ENCODE measurements around the gene SH2D2A. TPM values are rescaled to one million over a fixed set of nuclear protein-coding genes. Genes with fewer than 3 reads are reported as not detected.

The SH2D2A gene
- total RNA-seq, 2 donors from 2014 or later: 129 to 137 TPM

GRCh38 chr1:156857532-156857931 is 40.9 kb upstream of the SH2D2A start:
- peaks cover 6% of the 10 kb centered on the region for H3K36me3 Mint-ChIP-seq (ENCODE audit: low read depth)
- peaks cover 58% of the 10 kb centered on the region for H3K27me3 Mint-ChIP-seq
- ATAC-seq (no peak), DNase-seq (no peak)
- peaks cover 28% of the 10 kb centered on the region for H3K4me1 Mint-ChIP-seq
- no peak overlapping the region for H3K27ac Mint-ChIP-seq
- H3K4me3 Mint-ChIP-seq: no peak overlapping the region
- no peaks in the 10 kb centered on the region for H3K9me3 ChIP-seq (ENCODE audit: control insufficient read depth, low read length, poor library complexity, severe bottlenecking)

GRCh38 chr1:156856282-156856785 is 39.7 kb upstream of the SH2D2A start:
- DNase-seq: no peak
- Mint-ChIP-seq H3K27ac (no peak overlapping the region), H3K27me3 (peaks cover 48% of the 10 kb centered on the region), H3K4me3 (no peak overlapping the region), H3K36me3 (ENCODE audit: low read depth) (peaks cover 6% of the 10 kb centered on the region), H3K4me1 (peaks cover 25% of the 10 kb centered on the region)
- no peaks in the 10 kb centered on the region for H3K9me3 ChIP-seq (ENCODE audit: control insufficient read depth, low read length, poor library complexity, severe bottlenecking)
- no peak for ATAC-seq

GRCh38 chr1:156854634-156855033 is 38.0 kb upstream of the SH2D2A start:
- peaks cover 38% of the 10 kb centered on the region for H3K27me3 Mint-ChIP-seq
- no peaks in the 10 kb centered on the region for H3K9me3 ChIP-seq (ENCODE audit: control insufficient read depth, low read length, poor library complexity, severe bottlenecking)
- H3K36me3 Mint-ChIP-seq (ENCODE audit: low read depth): peaks cover 6% of the 10 kb centered on the region
- ATAC-seq: no peak
- no peak overlapping the region for H3K27ac Mint-ChIP-seq
- peaks cover 16% of the 10 kb centered on the region for H3K4me1 Mint-ChIP-seq
- H3K4me3 Mint-ChIP-seq: no peak overlapping the region
- DNase-seq: no peak

GRCh38 chr1:156853761-156854160 is 37.1 kb upstream of the SH2D2A start:
- Mint-ChIP-seq H3K4me3 (no peak overlapping the region), H3K27me3 (peaks cover 34% of the 10 kb centered on the region), H3K4me1 (peaks cover 15% of the 10 kb centered on the region), H3K36me3 (ENCODE audit: low read depth) (peaks cover 6% of the 10 kb centered on the region), H3K27ac (no peak overlapping the region)
- H3K9me3 ChIP-seq (ENCODE audit: control insufficient read depth, low read length, poor library complexity, severe bottlenecking): no peaks in the 10 kb centered on the region
- ATAC-seq (no peak), DNase-seq (no peak)

- DNase-seq (no peak), ATAC-seq (no peak)
- Mint-ChIP-seq H3K4me1 (peaks cover 18% of the 10 kb centered on the region), H3K27me3 (peaks cover 27% of the 10 kb centered on the region), H3K4me3 (no peak overlapping the region), H3K36me3 (ENCODE audit: low read depth) (peaks cover 4% of the 10 kb centered on the region), H3K27ac (no peak overlapping the region)
- H3K9me3 ChIP-seq (ENCODE audit: control insufficient read depth, low read length, poor library complexity, severe bottlenecking): no peaks in the 10 kb centered on the region
Observed at GRCh38 chr1:156852418-156852874, 35.8 kb upstream of the SH2D2A start.

GRCh38 chr1:156851779-156852417 is 35.2 kb upstream of the SH2D2A start:
- no peak for ATAC-seq
- Mint-ChIP-seq H3K4me1 (peaks cover 18% of the 10 kb centered on the region), H3K4me3 (no peak overlapping the region), H3K27ac (no peak overlapping the region), H3K36me3 (ENCODE audit: low read depth) (peaks cover 4% of the 10 kb centered on the region), H3K27me3 (peaks cover 27% of the 10 kb centered on the region)
- H3K9me3 ChIP-seq (ENCODE audit: control insufficient read depth, low read length, poor library complexity, severe bottlenecking): no peaks in the 10 kb centered on the region
- no peak for DNase-seq

GRCh38 chr1:156849151-156849496 is 32.5 kb upstream of the SH2D2A start:
- H3K4me1 Mint-ChIP-seq: peaks cover 20% of the 10 kb centered on the region
- H3K36me3 Mint-ChIP-seq (ENCODE audit: low read depth): no peaks in the 10 kb centered on the region
- ATAC-seq (no peak), DNase-seq (no peak)
- H3K4me3 Mint-ChIP-seq: peak overlapping the region; percentile 76
- no peak overlapping the region for H3K27ac Mint-ChIP-seq
- peaks cover 32% of the 10 kb centered on the region for H3K27me3 Mint-ChIP-seq
- no peaks in the 10 kb centered on the region for H3K9me3 ChIP-seq (ENCODE audit: control insufficient read depth, low read length, poor library complexity, severe bottlenecking)

GRCh38 chr1:156848461-156849150 is 32.0 kb upstream of the SH2D2A start:
- H3K4me3 Mint-ChIP-seq: peak overlapping the region; percentile 76
- peaks cover 33% of the 10 kb centered on the region for H3K27me3 Mint-ChIP-seq
- DNase-seq: peak; percentile 44 to 60 (median 58)
- H3K27ac Mint-ChIP-seq: no peak overlapping the region
- ATAC-seq: peak; percentile 86
- no peaks in the 10 kb centered on the region for H3K36me3 Mint-ChIP-seq (ENCODE audit: low read depth)
- H3K9me3 ChIP-seq (ENCODE audit: control insufficient read depth, low read length, poor library complexity, severe bottlenecking): no peaks in the 10 kb centered on the region
- H3K4me1 Mint-ChIP-seq: peaks cover 23% of the 10 kb centered on the region

GRCh38 chr1:156847591-156848460 is 31.2 kb upstream of the SH2D2A start:
- H3K27ac Mint-ChIP-seq: no peak overlapping the region
- H3K4me3 Mint-ChIP-seq: peak overlapping the region; percentile 45

GRCh38 chr1:156846643-156847042 is 30.0 kb upstream of the SH2D2A start:
- H3K4me1 Mint-ChIP-seq: peaks cover 21% of the 10 kb centered on the region
- ATAC-seq (no peak), DNase-seq (no peak)
- peaks cover 6% of the 10 kb centered on the region for H3K36me3 Mint-ChIP-seq (ENCODE audit: low read depth)
- H3K4me3 Mint-ChIP-seq: no peak overlapping the region
- H3K9me3 ChIP-seq (ENCODE audit: control insufficient read depth, low read length, poor library complexity, severe bottlenecking): no peaks in the 10 kb centered on the region
- H3K27ac Mint-ChIP-seq: no peak overlapping the region
- peaks cover 37% of the 10 kb centered on the region for H3K27me3 Mint-ChIP-seq

More at GRCh38 chr1:156847591-156848460, 31.2 kb upstream of the SH2D2A start:
- peaks cover 2% of the 10 kb centered on the region for H3K36me3 Mint-ChIP-seq (ENCODE audit: low read depth)
- DNase-seq (no peak), ATAC-seq (no peak)
- peaks cover 30% of the 10 kb centered on the region for H3K27me3 Mint-ChIP-seq
- no peaks in the 10 kb centered on the region for H3K9me3 ChIP-seq (ENCODE audit: control insufficient read depth, low read length, poor library complexity, severe bottlenecking)
- H3K4me1 Mint-ChIP-seq: peaks cover 22% of the 10 kb centered on the region

- Mint-ChIP-seq H3K36me3 (ENCODE audit: low read depth) (peaks cover 6% of the 10 kb centered on the region), H3K4me3 (peak overlapping the region; percentile 19), H3K4me1 (peaks cover 21% of the 10 kb centered on the region), H3K27ac (no peak overlapping the region), H3K27me3 (peaks cover 43% of the 10 kb centered on the region)
- H3K9me3 ChIP-seq (ENCODE audit: control insufficient read depth, low read length, poor library complexity, severe bottlenecking): no peaks in the 10 kb centered on the region
- DNase-seq (no peak), ATAC-seq (no peak)
Observed at GRCh38 chr1:156845953-156846545, 29.4 kb upstream of the SH2D2A start.

- no peak overlapping the region for H3K27ac Mint-ChIP-seq
- H3K4me3 Mint-ChIP-seq: peak overlapping the region; percentile 59
- H3K36me3 Mint-ChIP-seq (ENCODE audit: low read depth): peaks cover 6% of the 10 kb centered on the region
- DNase-seq (peak in 1 of 3 donors; percentile 39), ATAC-seq (peak; percentile 63)
- H3K9me3 ChIP-seq (ENCODE audit: control insufficient read depth, low read length, poor library complexity, severe bottlenecking): no peaks in the 10 kb centered on the region
- peaks cover 21% of the 10 kb centered on the region for H3K4me1 Mint-ChIP-seq
- H3K27me3 Mint-ChIP-seq: peaks cover 49% of the 10 kb centered on the region
Observed at GRCh38 chr1:156845055-156845952, 28.7 kb upstream of the SH2D2A start.
